ENCODE data around the gene SYPL1.

DNA sequence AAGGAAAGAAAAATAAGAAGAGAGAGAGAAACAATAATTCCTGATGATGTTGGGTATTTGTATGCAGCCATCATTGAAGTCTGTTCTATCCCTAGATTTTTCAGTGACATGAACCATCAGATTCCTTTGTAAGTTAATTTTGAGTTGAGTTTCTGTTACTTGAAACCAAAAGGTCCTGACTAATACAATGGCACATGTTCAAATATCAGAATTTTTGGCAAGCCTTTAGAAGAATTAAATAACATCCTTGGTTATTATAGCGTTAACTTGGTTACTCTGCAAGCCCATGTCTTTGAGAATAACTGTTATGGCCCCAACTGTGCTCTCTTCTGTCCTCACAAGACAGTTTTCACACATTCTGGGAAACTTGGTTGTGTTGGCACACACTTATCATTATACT lies 66.5 kb downstream of the SYPL1 start:
- TF ChIP-seq, protein P1, sequence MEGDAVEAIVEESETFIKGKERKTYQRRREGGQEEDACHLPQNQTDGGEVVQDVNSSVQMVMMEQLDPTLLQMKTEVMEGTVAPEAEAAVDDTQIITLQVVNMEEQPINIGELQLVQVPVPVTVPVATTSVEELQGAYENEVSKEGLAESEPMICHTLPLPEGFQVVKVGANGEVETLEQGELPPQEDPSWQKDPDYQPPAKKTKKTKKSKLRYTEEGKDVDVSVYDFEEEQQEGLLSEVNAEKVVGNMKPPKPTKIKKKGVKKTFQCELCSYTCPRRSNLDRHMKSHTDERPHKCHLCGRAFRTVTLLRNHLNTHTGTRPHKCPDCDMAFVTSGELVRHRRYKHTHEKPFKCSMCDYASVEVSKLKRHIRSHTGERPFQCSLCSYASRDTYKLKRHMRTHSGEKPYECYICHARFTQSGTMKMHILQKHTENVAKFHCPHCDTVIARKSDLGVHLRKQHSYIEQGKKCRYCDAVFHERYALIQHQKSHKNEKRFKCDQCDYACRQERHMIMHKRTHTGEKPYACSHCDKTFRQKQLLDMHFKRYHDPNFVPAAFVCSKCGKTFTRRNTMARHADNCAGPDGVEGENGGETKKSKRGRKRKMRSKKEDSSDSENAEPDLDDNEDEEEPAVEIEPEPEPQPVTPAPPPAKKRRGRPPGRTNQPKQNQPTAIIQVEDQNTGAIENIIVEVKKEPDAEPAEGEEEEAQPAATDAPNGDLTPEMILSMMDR (IDR thresholded peaks at IDR 0.05; ENCODE audit: insufficient read depth, low read depth, low read length): no peak
- TF ChIP-seq EZH2 (IDR thresholded peaks at IDR 0.05; ENCODE audit: insufficient read depth, low read length): no peak

Measured in astrocyte (in vitro differentiated cells and primary cell).